IPS-NIHi7 (cell line): ENCODE results near the gene NEURL3.
A peak's percentile ranks its signal among the peaks of the same experiment; 100 is the strongest.
"Not testable (repeated sequence)": the region's sequence is repeated elsewhere in the genome, so short reads cannot be mapped to it uniquely, and the experiment has no call there.

ENCODE experiments used
- DNase-seq: peaks from one replicate; pipeline ENCODE4 v3.0.0; 2012; ENCODE audit warnings: mixed read lengths; ENCODE audit errors: extremely low spot score

NEURL3 gene

GRCh38 chr2:96506907-96507240 is 1.7 kb upstream of the NEURL3 start:
- no peak for DNase-seq

GRCh38 chr2:96506016-96506906 is 1.1 kb upstream of the NEURL3 start:
- no peak for DNase-seq

- DNase-seq, result no peak
Observed at GRCh38 chr2:96503637-96504243, 1.4 kb downstream of the NEURL3 start.

GRCh38 chr2:96502891-96503636 is 2.1 kb downstream of the NEURL3 start:
- DNase-seq, result no peak

GRCh38 chr2:96501886-96502810 is 3.0 kb downstream of the NEURL3 start:
- DNase-seq, result no peak

- DNase-seq, result no peak
Observed at GRCh38 chr2:96501471-96501874, 3.7 kb downstream of the NEURL3 start.

- no peak for DNase-seq
Observed at GRCh38 chr2:96500385-96501066, 4.6 kb downstream of the NEURL3 start.

GRCh38 chr2:96499061-96499960 is 5.8 kb downstream of the NEURL3 start:
- DNase-seq, result no peak

- DNase-seq, result not testable (repeated sequence)
Observed at GRCh38 chr2:96498611-96499010, 6.5 kb downstream of the NEURL3 start.

GRCh38 chr2:96498021-96498431 is 7.1 kb downstream of the NEURL3 start:
- peak; percentile 38 for DNase-seq

- DNase-seq, result no peak
Observed at GRCh38 chr2:96495982-96496629, 9.1 kb downstream of the NEURL3 start.

GRCh38 chr2:96494188-96494587 is 11.0 kb downstream of the NEURL3 start:
- no peak for DNase-seq

GRCh38 chr2:96493072-96493471 is 12.1 kb downstream of the NEURL3 start:
- DNase-seq, result peak; percentile 65

- no peak for DNase-seq
Observed at GRCh38 chr2:96491860-96492497, 13.2 kb downstream of the NEURL3 start.

- no peak for DNase-seq
Observed at GRCh38 chr2:96489663-96490062, 15.5 kb downstream of the NEURL3 start.

- DNase-seq, result no peak
Observed at GRCh38 chr2:96489261-96489660, 15.9 kb downstream of the NEURL3 start.

GRCh38 chr2:96486696-96487095 is 18.5 kb downstream of the NEURL3 start:
- no peak for DNase-seq

- DNase-seq, result peak; percentile 38
Observed at GRCh38 chr2:96485751-96486651, 19.2 kb downstream of the NEURL3 start.
